PC-9 (cell line): Measurements from ENCODE around the gene TMEM134. TPM values are rescaled to one million over a fixed set of nuclear protein-coding genes. Genes with fewer than 3 reads are reported as not detected.

Experiments used
- BruUV-seq: library from RNA; stranded (reverse); fragments of 400-500 nt; replicated peaks from 2 replicates; lab custom pipeline; 2021; lab: Mats Ljungman, UMichigan
- CTCF ChIA-PET: fragments of 300-600 bp; sonication (Branson Sonifier 250); formaldehyde crosslinking; loops from one replicate; lab custom pipeline; 2022; ENCODE audit warnings: antibody characterized with exemption; lab: Charles Lee
- POLR2A ChIA-PET: fragments of 300-600 bp; sonication (Branson Sonifier 250); formaldehyde crosslinking; loops from one replicate; lab custom pipeline; 2022; ENCODE audit warnings: antibody characterized with exemption; ENCODE audit not compliant: unreplicated experiment; lab: Charles Lee
- DNase-seq, 2 experiments: peaks; one replicate each; pipeline versions ENCODE4 v3.0.0 to v3.0.0-alpha.2; 2015 to 2022; ENCODE audit warnings: mixed read lengths in 1 of 2
- H2AFZ ChIP-seq: fragments of 200-600 bp; sonication (generic); 2 replicates; pipeline ENCODE4 v1.8.1; 2017; ENCODE audit warnings: antibody characterized with exemption
- H3F3A ChIP-seq: fragments of 200-600 bp; sonication (generic); 2 replicates; pipeline ENCODE4 v1.8.1; 2017; ENCODE audit warnings: antibody characterized with exemption, mild to moderate bottlenecking, low read depth; ENCODE audit not compliant: insufficient read depth
- H3K27ac ChIP-seq: fragments of 200-600 bp; sonication (generic); 2 replicates; pipeline ENCODE4 v1.6.1; 2016; ENCODE audit warnings: mixed run types
- H3K27me3 ChIP-seq: fragments of 200-600 bp; sonication (generic); 2 replicates; pipeline ENCODE4 v1.6.1; 2016; ENCODE audit warnings: low read depth, mixed run types; ENCODE audit not compliant: insufficient read depth
- H3K36me3 ChIP-seq: fragments of 200-600 bp; sonication (generic); 2 replicates; pipeline ENCODE4 v1.6.1; 2016; ENCODE audit warnings: low read depth, mixed run types
- H3K4me1 ChIP-seq: fragments of 200-600 bp; sonication (generic); replicated peaks from 2 replicates; pipeline ENCODE4 v1.6.1; 2016; ENCODE audit warnings: mixed run types; ENCODE audit not compliant: insufficient read depth
- H3K4me2 ChIP-seq: fragments of 200-600 bp; sonication (generic); 2 replicates; pipeline ENCODE4 v1.6.1; 2017; ENCODE audit warnings: mixed run types
- H3K4me3 ChIP-seq: fragments of 200-600 bp; sonication (generic); 2 replicates; pipeline ENCODE4 v1.6.1; 2016; ENCODE audit warnings: mixed run types
- H3K79me2 ChIP-seq: fragments of 200-600 bp; sonication (generic); 2 replicates; pipeline ENCODE4 v1.6.1; 2017; ENCODE audit warnings: low read depth, mixed run types
- H3K9me2 ChIP-seq: fragments of 200-600 bp; sonication (generic); 2 replicates; pipeline ENCODE4 v1.8.1; 2017; ENCODE audit warnings: mild to moderate bottlenecking; ENCODE audit not compliant: insufficient read depth
- H3K9me3 ChIP-seq: fragments of 200-600 bp; sonication (generic); 2 replicates; pipeline ENCODE4 v1.8.1; 2016; ENCODE audit warnings: low read depth; ENCODE audit not compliant: insufficient read depth
- H4K20me1 ChIP-seq: fragments of 200-600 bp; sonication (generic); 2 replicates; pipeline ENCODE4 v1.8.1; 2017; ENCODE audit not compliant: insufficient read depth
- EZH2 ChIP-seq: fragments of 200-600 bp; sonication (generic); IDR thresholded peaks from 2 replicates; pipeline ENCODE4 v1.8.0; 2017; ENCODE audit warnings: antibody characterized with exemption, low read depth
- intact Hi-C: fragments of 100-400 bp; cut with micrococcal nuclease; formaldehyde crosslinking; loops from one replicate; pipeline ENCODE4 v1.10.0; 2022; ENCODE audit not compliant: unreplicated experiment
- total RNA-seq: library from RNA; stranded (reverse); gene quantifications from 2 replicates; pipeline ENCODE4 v1.2.3, GENCODE V29; 2021
- TF ChIP-seq, protein P1 (sequence below): fragments of 200-600 bp; sonication (generic); conservative IDR thresholded peaks from 2 replicates; pipeline ENCODE4 v1.6.1; 2017; ENCODE audit warnings: mixed run types, antibody characterized with exemption, mild to moderate bottlenecking, moderate library complexity

TMEM134 gene
- total RNA-seq, 1 experiment from 2014 or later: 85.7 TPM

DNA sequence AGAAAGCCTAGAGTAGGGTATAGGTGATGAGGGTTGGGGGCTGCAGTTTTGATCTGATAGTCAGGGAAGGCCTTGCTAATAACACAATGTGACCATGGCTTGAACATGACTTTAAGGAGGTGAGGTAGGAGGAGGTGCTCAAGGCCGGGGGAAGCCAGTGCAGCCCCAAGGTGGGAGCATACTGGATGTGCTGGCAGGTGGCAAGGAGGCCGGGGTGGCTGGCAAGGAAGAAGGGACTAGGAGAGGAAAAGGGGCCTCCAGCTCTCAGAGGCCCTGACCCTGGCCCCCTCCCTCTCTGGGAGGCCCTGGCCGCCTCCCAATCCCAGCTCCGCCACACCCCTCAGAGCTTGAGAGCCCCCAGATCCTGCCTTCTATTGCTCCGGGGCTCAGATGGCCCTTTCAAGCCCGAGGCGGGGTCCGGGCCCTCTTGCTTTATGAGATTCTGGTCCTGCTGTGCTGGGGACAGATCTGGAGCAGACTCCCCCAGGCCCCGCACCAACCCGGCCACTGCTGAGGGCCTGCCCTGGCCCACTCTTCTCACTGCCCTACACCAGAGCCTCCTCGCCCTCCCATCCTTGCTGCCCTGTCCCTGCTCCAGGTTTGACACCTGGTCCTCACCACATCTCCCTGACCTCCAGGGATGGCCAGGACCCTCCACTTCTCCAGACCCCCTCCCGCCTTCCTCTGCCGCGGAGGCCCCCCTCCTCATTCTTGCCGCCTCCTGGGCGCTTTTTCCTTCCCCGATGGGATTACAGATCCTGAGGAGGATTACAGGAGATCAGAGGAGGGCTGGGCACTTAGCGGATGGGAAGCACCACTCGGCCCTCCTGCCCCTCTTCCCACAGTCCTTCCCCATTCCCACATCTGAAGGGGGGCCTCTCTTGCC, 34.3 kb upstream of the TMEM134 start:
- CTCF ChIA-PET: no interaction called here

DNA sequence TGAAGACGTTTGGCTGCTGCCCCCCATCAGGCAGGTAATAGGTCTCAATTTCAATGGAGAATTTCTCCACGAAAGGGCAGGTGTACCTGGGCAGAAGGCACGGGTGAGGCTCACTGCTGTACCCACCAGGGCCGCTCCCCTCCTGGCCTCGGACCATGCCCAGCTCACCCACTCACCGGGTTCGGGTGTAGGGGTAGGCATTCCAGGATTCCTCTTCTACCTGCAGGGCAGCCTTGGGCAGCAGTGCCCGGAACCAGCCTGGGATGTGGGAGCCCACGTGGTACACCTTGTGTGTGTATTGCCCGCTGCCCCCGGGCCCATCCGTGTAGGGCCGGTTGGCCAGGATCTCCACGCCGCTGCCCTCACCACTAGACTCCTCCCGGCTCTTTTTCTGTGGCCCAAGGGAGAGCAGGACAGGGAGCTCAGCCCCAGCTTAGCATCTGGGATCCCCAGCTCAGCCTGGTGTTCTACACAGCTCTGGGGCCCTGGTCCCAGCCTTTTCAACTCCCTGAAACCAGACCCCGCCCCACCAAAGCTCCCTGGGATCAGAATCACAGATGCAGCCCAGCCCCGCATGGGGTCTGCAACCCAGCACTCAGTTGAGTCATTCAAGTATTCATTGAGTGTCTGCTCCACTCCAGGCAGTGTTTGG, 33.4 kb upstream of the TMEM134 start:
- Histone ChIP-seq H4K20me1 (peaks cover 3% of the 10 kb centered on the region; the same call in 1 of the 2 replicates), H3K79me2 (peaks cover 32% of the 10 kb centered on the region), H3K4me2 (no peak overlapping the region), H3F3A (peaks cover 42% of the 10 kb centered on the region), H3K4me3 (no peak overlapping the region; the same call in 1 of the 2 replicates), H3K36me3 (peaks cover 7% of the 10 kb centered on the region; the same call in 1 of the 2 replicates), H3K27ac (no peak overlapping the region), H3K27me3 (no peaks in the 10 kb centered on the region), H3K4me1 (peaks cover 31% of the 10 kb centered on the region), H2AFZ (no peak overlapping the region), H3K9me2 (no peaks in the 10 kb centered on the region), H3K9me3 (no peaks in the 10 kb centered on the region)
- BruUV-seq: no TSS peak
- intact Hi-C loops: no loop called here
- DNase-seq: no peak
- TF ChIP-seq EZH2: no peak
- TF ChIP-seq, protein P1, sequence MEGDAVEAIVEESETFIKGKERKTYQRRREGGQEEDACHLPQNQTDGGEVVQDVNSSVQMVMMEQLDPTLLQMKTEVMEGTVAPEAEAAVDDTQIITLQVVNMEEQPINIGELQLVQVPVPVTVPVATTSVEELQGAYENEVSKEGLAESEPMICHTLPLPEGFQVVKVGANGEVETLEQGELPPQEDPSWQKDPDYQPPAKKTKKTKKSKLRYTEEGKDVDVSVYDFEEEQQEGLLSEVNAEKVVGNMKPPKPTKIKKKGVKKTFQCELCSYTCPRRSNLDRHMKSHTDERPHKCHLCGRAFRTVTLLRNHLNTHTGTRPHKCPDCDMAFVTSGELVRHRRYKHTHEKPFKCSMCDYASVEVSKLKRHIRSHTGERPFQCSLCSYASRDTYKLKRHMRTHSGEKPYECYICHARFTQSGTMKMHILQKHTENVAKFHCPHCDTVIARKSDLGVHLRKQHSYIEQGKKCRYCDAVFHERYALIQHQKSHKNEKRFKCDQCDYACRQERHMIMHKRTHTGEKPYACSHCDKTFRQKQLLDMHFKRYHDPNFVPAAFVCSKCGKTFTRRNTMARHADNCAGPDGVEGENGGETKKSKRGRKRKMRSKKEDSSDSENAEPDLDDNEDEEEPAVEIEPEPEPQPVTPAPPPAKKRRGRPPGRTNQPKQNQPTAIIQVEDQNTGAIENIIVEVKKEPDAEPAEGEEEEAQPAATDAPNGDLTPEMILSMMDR: no peak
- ChIA-PET POLR2A (no interaction called here), CTCF (no interaction called here)

More for the DNA sequence above, 34.3 kb upstream of the TMEM134 start:
- H3K36me3 ChIP-seq: peaks cover 7% of the 10 kb centered on the region; the same call in 1 of the 2 replicates
- H3F3A ChIP-seq: peaks cover 47% of the 10 kb centered on the region
- no TSS peak for BruUV-seq
- H3K4me3 ChIP-seq: peak overlapping the region; percentile 97
- TF ChIP-seq EZH2: no peak
- no peak overlapping the region for H3K27ac ChIP-seq
- no peaks in the 10 kb centered on the region for H3K9me2 ChIP-seq
- H3K9me3 ChIP-seq: no peaks in the 10 kb centered on the region
- intact Hi-C loops: no loop called here
- peaks cover 33% of the 10 kb centered on the region for H3K79me2 ChIP-seq
- no peak for DNase-seq
- peak overlapping the region; percentile 97 for H3K4me2 ChIP-seq
- peaks cover 3% of the 10 kb centered on the region; the same call in 1 of the 2 replicates for H4K20me1 ChIP-seq
- H3K4me1 ChIP-seq: peaks cover 32% of the 10 kb centered on the region
- no peaks in the 10 kb centered on the region for H3K27me3 ChIP-seq
- POLR2A ChIA-PET: no interaction called here
- H2AFZ ChIP-seq: no peak overlapping the region

DNA sequence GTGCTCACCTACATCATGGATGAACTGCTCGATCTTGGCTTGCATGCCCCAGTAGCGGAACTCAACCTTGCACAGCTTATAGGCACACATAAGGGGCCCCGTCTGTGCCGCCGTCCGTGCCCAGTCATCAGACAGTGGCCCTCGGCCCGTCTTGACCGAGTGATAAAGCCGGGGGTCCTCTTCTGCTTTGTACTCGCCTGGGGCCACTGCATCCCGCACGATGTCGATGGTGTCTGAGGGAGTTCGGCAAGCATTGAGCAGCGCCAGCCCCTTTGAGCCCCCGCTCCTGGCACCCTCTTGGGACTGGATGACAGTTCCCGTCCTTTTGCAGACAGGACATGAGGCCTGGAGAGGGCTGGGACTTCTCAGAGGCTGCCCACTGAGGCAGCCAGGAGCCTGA, 32.8 kb upstream of the TMEM134 start:
- H3K27me3 ChIP-seq: no peaks in the 10 kb centered on the region
- H3K9me3 ChIP-seq: no peaks in the 10 kb centered on the region
- intact Hi-C loops: no loop called here
- no peak overlapping the region for H3K4me2 ChIP-seq
- DNase-seq: no peak
- H3K36me3 ChIP-seq: peaks cover 7% of the 10 kb centered on the region; the same call in 1 of the 2 replicates
- H4K20me1 ChIP-seq: peaks cover 2% of the 10 kb centered on the region; the same call in 1 of the 2 replicates
- no peak overlapping the region for H2AFZ ChIP-seq
- peaks cover 36% of the 10 kb centered on the region for H3F3A ChIP-seq
- TF ChIP-seq, protein P1: no peak
- TF ChIP-seq EZH2: no peak
- no peak overlapping the region for H3K27ac ChIP-seq
- H3K79me2 ChIP-seq: peaks cover 26% of the 10 kb centered on the region
- BruUV-seq: no TSS peak
- ChIA-PET POLR2A (no interaction called here), CTCF (no interaction called here)
- peaks cover 25% of the 10 kb centered on the region for H3K4me1 ChIP-seq
- no peak overlapping the region for H3K4me3 ChIP-seq
- no peaks in the 10 kb centered on the region for H3K9me2 ChIP-seq
